Mammary epithelial cell (primary cell): ENCODE measurements around the gene ABCG1.

Experiments used
- CTCF ChIP-seq, 2 donors: IDR thresholded peaks in 1 of 2; conservative IDR thresholded peaks in 1 of 2; 2 replicates each; pipeline ENCODE4 v1.5.1; 2011 to 2012; ENCODE audit warnings: inconsistent platforms in 2 of 2, low read length in 2 of 2, mild to moderate bottlenecking in 2 of 2, control low read depth in 1 of 2, low read depth in 1 of 2; ENCODE audit not compliant: insufficient read depth in 1 of 2; ENCODE audit errors: extremely low read depth in 1 of 2
- EZH2 ChIP-seq: IDR thresholded peaks from 2 replicates; pipeline ENCODE4 v1.6.1; 2012; ENCODE audit warnings: low read length, inconsistent platforms, borderline replicate concordance

GRCh38 chr21:42298237-42298636, 79.3 kb downstream of the ABCG1 start:
- no peak for TF ChIP-seq CTCF (conservative IDR thresholded peaks at IDR 0.05 in 1 of 2, IDR thresholded peaks at IDR 0.05 in 1 of 2; ENCODE audit: extremely low read depth in 1 of 2, insufficient read depth in 1 of 2, low read depth in 1 of 2, low read length in 2 of 2)
- no peak for TF ChIP-seq EZH2
